Natural killer cell (primary cell): ENCODE measurements around the gene PHF21A. TPM values are rescaled to one million over a fixed set of nuclear protein-coding genes. Genes with fewer than 3 reads are reported as not detected.

Experiments
- ATAC-seq, 3 donors: fragments of 150-1000 bp in 2 of 3; fragments of 200-7000 bp in 1 of 3; cut with Tn5 transposase; 1 replicate in 1 of 3; 2 replicates in 2 of 3; pipeline ENCODE4 v1.10.0; 2021; ENCODE audit warnings: mild to moderate bottlenecking in 2 of 3, moderate library complexity in 2 of 3
- DNase-seq, 2 donors: peaks; one replicate each; pipeline versions ENCODE4 v3.0.0 to v3.0.0-alpha.2; 2013 to 2021; ENCODE audit warnings: mixed read lengths in 1 of 2
- H3K27ac ChIP-seq: one replicate; pipeline ENCODE4 v1.5.1; 2013; ENCODE audit warnings: mild to moderate bottlenecking, low read length
- H3K27me3 ChIP-seq: one replicate; pipeline ENCODE4 v1.6.1; 2013; ENCODE audit warnings: low read length; ENCODE audit not compliant: control insufficient read depth, insufficient read depth
- H3K36me3 ChIP-seq: one replicate; pipeline ENCODE4 v1.6.1; 2013; ENCODE audit warnings: low read length; ENCODE audit not compliant: control insufficient read depth, insufficient read depth
- H3K4me1 ChIP-seq: one replicate; pipeline ENCODE4 v1.6.1; 2013; ENCODE audit warnings: low read length; ENCODE audit not compliant: control insufficient read depth, insufficient read depth
- H3K4me3 ChIP-seq: one replicate; pipeline ENCODE4 v1.5.1; 2013; ENCODE audit warnings: low read length
- H3K9me3 ChIP-seq: one replicate; pipeline ENCODE4 v1.6.1; 2013; ENCODE audit warnings: low read length; ENCODE audit not compliant: control insufficient read depth, insufficient read depth
- H3K27ac Mint-ChIP-seq, 2 donors: one replicate each; pipeline ENCODE4 v1.8.0; 2022; ENCODE audit warnings: mild to moderate bottlenecking in 2 of 2, mixed read lengths in 2 of 2, moderate library complexity in 1 of 2
- H3K27me3 Mint-ChIP-seq, 2 donors: one replicate each; pipeline ENCODE4 v1.8.0; 2022; ENCODE audit warnings: low read depth in 2 of 2, mixed read lengths in 2 of 2
- H3K36me3 Mint-ChIP-seq: one replicate; pipeline ENCODE4 v1.8.0; 2022; ENCODE audit warnings: mixed read lengths
- H3K4me1 Mint-ChIP-seq, 2 donors: one replicate each; pipeline ENCODE4 v1.8.0; 2022; ENCODE audit warnings: mixed read lengths in 2 of 2
- H3K4me3 Mint-ChIP-seq: one replicate; pipeline ENCODE4 v1.8.0; 2022; ENCODE audit warnings: mild to moderate bottlenecking, moderate library complexity, mixed read lengths
- H3K9me3 Mint-ChIP-seq, 2 donors: one replicate each; pipeline ENCODE4 v1.8.0; 2022; ENCODE audit warnings: mixed read lengths in 2 of 2
- CTCF ChIP-seq: fragments of 200-600 bp; IDR thresholded peaks from one replicate; pipeline ENCODE4 v1.8.0; 2022; ENCODE audit warnings: antibody characterized with exemption
- WGBS: methylation state at CpG from one replicate; pipeline ENCODE4 v1.1.7; 2013; ENCODE audit warnings: missing lambda C conversion rate; ENCODE audit not compliant: insufficient coverage; 5-methylcytosine and 5-hydroxymethylcytosine counted together
- intact Hi-C: fragments of 100-400 bp; cut with micrococcal nuclease; formaldehyde crosslinking; loops from one replicate; pipeline ENCODE4 v1.14.2; 2022
- total RNA-seq, 4 donors: library from RNA; stranded (reverse); fragments of 120-200 nt in 1 of 4; gene quantifications; one replicate each; pipeline versions ENCODE4 v1.2.3 to v1.2.4, GENCODE V29; 2013 to 2022

Gene PHF21A
- total RNA-seq, 3 donors from 2014 or later (not counting 1 experiment from before 2014, with no cell fraction given): 138 to 147 (median 139) TPM

GRCh38 chr11:46120346-46121300 lies 631 bp downstream of the PHF21A start:
- peak overlapping the region; percentile 64 for H3K27ac ChIP-seq
- H3K9me3 ChIP-seq: no peaks in the 10 kb centered on the region
- Mint-ChIP-seq H3K4me3 (peak overlapping the region; percentile 87), H3K27ac (peak overlapping the region; percentile 97 to 99), H3K4me1 (peaks cover 32 to 38% of the 10 kb centered on the region in 2 donors), H3K36me3 (no peaks in the 10 kb centered on the region), H3K9me3 (no peaks in the 10 kb centered on the region), H3K27me3 (no peaks in the 10 kb centered on the region)
- intact Hi-C loops: loop anchor here (5.0 to 10.0 kb wide), 4 partner anchors 156 to 273 kb away; partner anchors contain the start of genes CRY2, DGKZ and PEX16
- no peaks in the 10 kb centered on the region for H3K36me3 ChIP-seq
- DNase-seq (peak; percentile 36 to 61), ATAC-seq (peak; percentile 1 to 12 (median 5))
- peak overlapping the region; percentile 51 for H3K4me3 ChIP-seq
- H3K27me3 ChIP-seq: no peaks in the 10 kb centered on the region
- no peak for TF ChIP-seq CTCF
- 0% methylated on average over 8 of the region's 29 CpGs for WGBS
- peaks cover 15% of the 10 kb centered on the region for H3K4me1 ChIP-seq

- Mint-ChIP-seq H3K9me3 (no peaks in the 10 kb centered on the region), H3K27me3 (no peaks in the 10 kb centered on the region), H3K4me1 (peaks cover 38 to 47% of the 10 kb centered on the region in 2 donors), H3K36me3 (no peaks in the 10 kb centered on the region), H3K27ac (peak overlapping the region; percentile 97 to 99), H3K4me3 (peak overlapping the region; percentile 98)
- TF ChIP-seq CTCF: no peak
- Histone ChIP-seq H3K36me3 (no peaks in the 10 kb centered on the region), H3K9me3 (no peaks in the 10 kb centered on the region), H3K4me3 (peak overlapping the region; percentile 51), H3K4me1 (peaks cover 15% of the 10 kb centered on the region), H3K27me3 (no peaks in the 10 kb centered on the region), H3K27ac (peak overlapping the region; percentile 90)
- ATAC-seq (peak; percentile 56 to 63 (median 58)), DNase-seq (peak; percentile 68 to 89)
- WGBS: under 1% methylated on average over 56 of the region's 56 CpGs
- intact Hi-C loops: loop anchor here (5.0 to 10.0 kb wide), 4 partner anchors 155 to 272 kb away; partner anchors contain the start of genes CRY2, DGKZ and PEX16
Measured at GRCh38 chr11:46119352-46120216, 1.7 kb downstream of the PHF21A start.

- Histone ChIP-seq H3K4me1 (peaks cover 15% of the 10 kb centered on the region), H3K27me3 (no peaks in the 10 kb centered on the region), H3K36me3 (no peaks in the 10 kb centered on the region), H3K9me3 (no peaks in the 10 kb centered on the region), H3K27ac (peak overlapping the region; percentile 90), H3K4me3 (peak overlapping the region; percentile 51)
- H3K27ac Mint-ChIP-seq: peak overlapping the region; percentile 97 to 99
- TF ChIP-seq CTCF: no peak
- intact Hi-C loops: loop anchor here (1.0 kb wide), 1 partner anchor 19 kb away; no protein-coding TSS in a partner anchor
- 22% methylated on average over 6 of the region's 6 CpGs for WGBS
- ATAC-seq (no peak), DNase-seq (peak in 1 of 2 donors; percentile 18)
- H3K4me1 Mint-ChIP-seq: peaks cover 42 to 54% of the 10 kb centered on the region in 2 donors
- no peaks in the 10 kb centered on the region for H3K36me3 Mint-ChIP-seq
- peak overlapping the region; percentile 98 for H3K4me3 Mint-ChIP-seq
- H3K9me3 Mint-ChIP-seq: no peaks in the 10 kb centered on the region
- H3K27me3 Mint-ChIP-seq: no peaks in the 10 kb centered on the region
Measured at GRCh38 chr11:46118702-46119351, 2.4 kb downstream of the PHF21A start.
